Activated CD8-positive, alpha-beta memory T cell treated with anti-CD3 and anti-CD28 coated beads, Interleukin-2, amount 50 U/mL, for 48 hours (primary cell): ENCODE results near the gene RAB11A.
"Not testable (repeated sequence)": the region's sequence is repeated elsewhere in the genome, so short reads cannot be mapped to it uniquely, and the experiment has no call there.

Experiments used
- DNase-seq: peaks from one replicate; pipeline ENCODE4 v3.0.0-alpha.2; 2020

Gene RAB11A

GRCh38 chr15:65845826-65846519 is 23.3 kb upstream of the RAB11A start:
- DNase-seq, result no peak

- no peak for DNase-seq
These were observed 21.3 kb upstream of the RAB11A start for GRCh38 chr15:65847989-65848388.

GRCh38 chr15:65851981-65852380 is 17.3 kb upstream of the RAB11A start:
- DNase-seq, result no peak

GRCh38 chr15:65856821-65857455 is 12.4 kb upstream of the RAB11A start:
- DNase-seq, result peak; percentile 89

- no peak for DNase-seq
These were observed 11.4 kb upstream of the RAB11A start for GRCh38 chr15:65857718-65858402.

- DNase-seq, result peak; percentile 69
These were observed 6.6 kb upstream of the RAB11A start for GRCh38 chr15:65862682-65863081.

GRCh38 chr15:65863106-65863505 is 6.2 kb upstream of the RAB11A start:
- no peak for DNase-seq

- DNase-seq, result no peak
These were observed 2.0 kb upstream of the RAB11A start for GRCh38 chr15:65867244-65867643.

GRCh38 chr15:65867933-65868332 is 1.4 kb upstream of the RAB11A start:
- DNase-seq, result not testable (repeated sequence)

GRCh38 chr15:65868546-65869125 is 655 bp upstream of the RAB11A start:
- DNase-seq, result no peak

GRCh38 chr15:65869954-65870871 is 922 bp downstream of the RAB11A start:
- peak; percentile 62 for DNase-seq

GRCh38 chr15:65870889-65871533 is 1.7 kb downstream of the RAB11A start:
- no peak for DNase-seq

- DNase-seq, result not testable (repeated sequence)
These were observed 2.6 kb downstream of the RAB11A start for GRCh38 chr15:65871886-65872285.

- not testable (repeated sequence) for DNase-seq
These were observed 3.3 kb downstream of the RAB11A start for GRCh38 chr15:65872596-65872995.

GRCh38 chr15:65873256-65873655 is 4.0 kb downstream of the RAB11A start:
- DNase-seq, result no peak

GRCh38 chr15:65875458-65875857 is 6.2 kb downstream of the RAB11A start:
- DNase-seq, result no peak

- no peak for DNase-seq
These were observed 8.5 kb downstream of the RAB11A start for GRCh38 chr15:65877749-65878148.

GRCh38 chr15:65881766-65882434 is 12.6 kb downstream of the RAB11A start:
- DNase-seq, result no peak

GRCh38 chr15:65883571-65883970 is 14.3 kb downstream of the RAB11A start:
- no peak for DNase-seq

GRCh38 chr15:65884511-65884910 is 15.2 kb downstream of the RAB11A start:
- DNase-seq, result no peak

GRCh38 chr15:65885668-65886218 is 16.5 kb downstream of the RAB11A start:
- DNase-seq, result no peak
